IMR-90 (cell line): Measurements from ENCODE around the gene DENND1A. TPM values are rescaled to one million over a fixed set of nuclear protein-coding genes. Genes with fewer than 3 reads are reported as not detected.

ENCODE experiments used
- ATAC-seq: fragments of 200-7000 bp; cut with Tn5 transposase; 2 replicates; pipeline ENCODE4 v1.9.1; 2020; ENCODE audit warnings: low read depth, mild to moderate bottlenecking, moderate library complexity
- BruUV-seq: library from RNA; stranded (reverse); fragments of 400-500 nt; replicated peaks from 2 replicates; lab custom pipeline; 2021; lab: Mats Ljungman, UMichigan
- CTCF ChIA-PET: fragments of 300-600 bp; formaldehyde crosslinking; extraction: SDS; loops from one replicate; lab custom pipeline; 2021; ENCODE audit warnings: antibody characterized with exemption; lab: Yijun Ruan, JAX
- POLR2A ChIA-PET: fragments of 300-600 bp; sonication (Branson Sonifier 250); formaldehyde crosslinking; loops from one replicate; lab custom pipeline; 2022; ENCODE audit warnings: antibody characterized with exemption; ENCODE audit not compliant: unreplicated experiment; lab: Charles Lee
- DNase-seq: peaks from one replicate; pipeline ENCODE4 v3.0.0; 2013
- H2AFZ ChIP-seq: replicated peaks from 2 replicates; pipeline ENCODE3; 2013; ENCODE audit warnings: low read length, mild to moderate bottlenecking; ENCODE audit not compliant: poor library complexity
- H2AK5ac ChIP-seq: 2 replicates; pipeline ENCODE4 v1.6.1; 2013; ENCODE audit warnings: low read depth, low read length, inconsistent platforms
- H2AK9ac ChIP-seq: replicated peaks from 2 replicates; pipeline ENCODE3; 2013; ENCODE audit warnings: mild to moderate bottlenecking, low read depth, low read length, moderate library complexity; ENCODE audit not compliant: poor library complexity
- H2BK120ac ChIP-seq: 2 replicates; pipeline ENCODE4 v1.6.1; 2013; ENCODE audit warnings: low read depth, low read length, inconsistent platforms
- H2BK15ac ChIP-seq: 3 replicates; pipeline ENCODE4 v1.6.1; 2013; ENCODE audit warnings: low read depth, low read length, inconsistent platforms
- H2BK20ac ChIP-seq: 2 replicates; pipeline ENCODE4 v1.6.1; 2013; ENCODE audit warnings: low read depth, mild to moderate bottlenecking, inconsistent platforms, low read length, moderate library complexity
- H2BK5ac ChIP-seq: 2 replicates; pipeline ENCODE4 v1.6.1; 2013; ENCODE audit warnings: mild to moderate bottlenecking, low read depth, low read length, inconsistent platforms; ENCODE audit not compliant: poor library complexity, severe bottlenecking
- H3K14ac ChIP-seq: replicated peaks from 2 replicates; pipeline ENCODE4 v1.6.1; 2013; ENCODE audit warnings: low read depth, low read length, inconsistent platforms
- H3K18ac ChIP-seq: 2 replicates; pipeline ENCODE4 v1.6.1; 2013; ENCODE audit warnings: low read depth, low read length, control low read depth
- H3K23ac ChIP-seq: 2 replicates; pipeline ENCODE4 v1.6.1; 2013; ENCODE audit warnings: low read depth, low read length, inconsistent platforms
- H3K27ac ChIP-seq: 2 replicates; pipeline ENCODE4 v1.5.1; 2013; ENCODE audit warnings: mild to moderate bottlenecking, control low read depth, low read length; ENCODE audit not compliant: insufficient read depth
- H3K27me3 ChIP-seq: 2 replicates; pipeline ENCODE4 v1.6.1; 2013; ENCODE audit warnings: low read length; ENCODE audit not compliant: control insufficient read depth, insufficient read depth
- H3K36me3 ChIP-seq: 2 replicates; pipeline ENCODE4 v1.6.1; 2013; ENCODE audit warnings: low read length, mixed read lengths; ENCODE audit not compliant: control insufficient read depth, insufficient read depth
- H3K4ac ChIP-seq: 2 replicates; pipeline ENCODE4 v1.6.1; 2013; ENCODE audit warnings: low read depth, low read length, inconsistent platforms
- H3K4me1 ChIP-seq: 2 replicates; pipeline ENCODE4 v1.6.1; 2013; ENCODE audit warnings: low read length, mixed read lengths; ENCODE audit not compliant: control insufficient read depth, insufficient read depth
- H3K4me2 ChIP-seq: 2 replicates; pipeline ENCODE4 v1.6.1; 2013; ENCODE audit warnings: low read depth, mild to moderate bottlenecking, control low read depth, low read length, moderate library complexity
- H3K4me3 ChIP-seq: 2 replicates; pipeline ENCODE4 v1.5.1; 2013; ENCODE audit warnings: low read depth, mild to moderate bottlenecking, control low read depth, low read length, moderate library complexity; ENCODE audit not compliant: insufficient read depth
- H3K56ac ChIP-seq: 2 replicates; pipeline ENCODE4 v1.6.1; 2013; ENCODE audit warnings: low read length, inconsistent platforms; ENCODE audit not compliant: insufficient read depth; ENCODE audit errors: extremely low read depth
- H3K79me1 ChIP-seq, 2 experiments: 2 replicates each; pipeline ENCODE4 v1.6.1; 2013; ENCODE audit warnings: low read length in 2 of 2, inconsistent platforms in 1 of 2, low read depth in 1 of 2
- H3K9ac ChIP-seq: 2 replicates; pipeline ENCODE4 v1.6.1; 2013; ENCODE audit warnings: low read depth, low read length, control low read depth
- H3K9me1 ChIP-seq: 2 replicates; pipeline ENCODE4 v1.6.1; 2013; ENCODE audit warnings: low read length, inconsistent platforms; ENCODE audit not compliant: insufficient read depth
- H3K9me3 ChIP-seq: 2 replicates; pipeline ENCODE4 v1.6.1; 2013; ENCODE audit warnings: low read length; ENCODE audit not compliant: control insufficient read depth, insufficient read depth
- H4K20me1 ChIP-seq: 2 replicates; pipeline ENCODE4 v1.6.1; 2013; ENCODE audit warnings: low read length, inconsistent platforms; ENCODE audit not compliant: insufficient read depth
- H4K5ac ChIP-seq: 2 replicates; pipeline ENCODE4 v1.6.1; 2013; ENCODE audit warnings: mild to moderate bottlenecking, low read depth, low read length, control low read depth
- H4K8ac ChIP-seq, 2 experiments: 2 replicates each; pipeline ENCODE4 v1.6.1; 2013; ENCODE audit warnings: low read depth in 2 of 2, low read length in 2 of 2, control low read depth in 1 of 2, inconsistent platforms in 1 of 2
- H4K91ac ChIP-seq: 2 replicates; pipeline ENCODE4 v1.6.1; 2013; ENCODE audit warnings: low read depth, low read length, inconsistent platforms; ENCODE audit not compliant: insufficient read depth
- BHLHE40 ChIP-seq: fragments of 150-350 bp; IDR thresholded peaks from 2 replicates; pipeline ENCODE4 v1.6.1; 2016; ENCODE audit warnings: mild to moderate bottlenecking, low read depth, low read length
- CEBPB ChIP-seq: IDR thresholded peaks from 2 replicates; pipeline ENCODE4 v1.6.1; 2012; ENCODE audit warnings: low read depth, low read length, improper control_type of control experiment
- CHD1 ChIP-seq: IDR thresholded peaks from 2 replicates; pipeline ENCODE4 v1.6.1; 2012; ENCODE audit warnings: low read depth, low read length, improper control_type of control experiment
- CTCF ChIP-seq: conservative IDR thresholded peaks from 2 replicates; pipeline ENCODE4 v1.5.1; 2012; ENCODE audit warnings: mild to moderate bottlenecking, low read depth, low read length, improper control_type of control experiment
- ELK1 ChIP-seq: fragments of 150-350 bp; IDR thresholded peaks from 2 replicates; pipeline ENCODE4 v1.6.1; 2016; ENCODE audit warnings: low read depth, mild to moderate bottlenecking, low read length, moderate library complexity, borderline replicate concordance
- FOS ChIP-seq: fragments of 150-350 bp; IDR thresholded peaks from 2 replicates; pipeline ENCODE4 v1.6.1; 2016; ENCODE audit warnings: low read depth, low read length
- MAFK ChIP-seq: IDR thresholded peaks from 2 replicates; pipeline ENCODE4 v1.6.1; 2012; ENCODE audit warnings: low read depth, low read length, improper control_type of control experiment
- MAZ ChIP-seq: IDR thresholded peaks from 2 replicates; pipeline ENCODE4 v1.6.1; 2012; ENCODE audit warnings: low read depth, mild to moderate bottlenecking, low read length, improper control_type of control experiment, moderate library complexity, borderline replicate concordance
- MXI1 ChIP-seq: IDR thresholded peaks from 2 replicates; pipeline ENCODE4 v1.6.1; 2012; ENCODE audit warnings: low read depth, mild to moderate bottlenecking, low read length, moderate library complexity, borderline replicate concordance
- NFE2L2 ChIP-seq: fragments of 150-350 bp; IDR thresholded peaks from 2 replicates; pipeline ENCODE4 v1.6.1; 2016; ENCODE audit warnings: low read depth, mild to moderate bottlenecking, low read length
- POLR2A ChIP-seq: IDR thresholded peaks from 2 replicates; pipeline ENCODE4 v1.6.1; 2012; ENCODE audit warnings: mild to moderate bottlenecking, low read depth, low read length
- RAD21 ChIP-seq: IDR thresholded peaks from 2 replicates; pipeline ENCODE4 v1.6.1; 2012; ENCODE audit warnings: low read length, improper control_type of control experiment
- RCOR1 ChIP-seq: IDR thresholded peaks from 2 replicates; pipeline ENCODE4 v1.6.1; 2012; ENCODE audit warnings: mild to moderate bottlenecking, low read length, improper control_type of control experiment; ENCODE audit not compliant: insufficient replicate concordance
- SMC3 ChIP-seq: fragments of 150-350 bp; IDR thresholded peaks from 2 replicates; pipeline ENCODE4 v1.6.1; 2016; ENCODE audit warnings: low read depth, mild to moderate bottlenecking, antibody characterized with exemption, low read length, moderate library complexity
- USF2 ChIP-seq: fragments of 150-350 bp; IDR thresholded peaks from 2 replicates; pipeline ENCODE4 v1.6.1; 2017; ENCODE audit warnings: mild to moderate bottlenecking, antibody characterized with exemption, low read length, low read depth
- WGBS, 2 experiments: methylation state at CpG; one replicate each; pipeline versions ENCODE4 v1.1.5 to v1.1.7; 2013; ENCODE audit warnings: missing lambda C conversion rate in 2 of 2; ENCODE audit not compliant: insufficient read length in 1 of 2; ENCODE audit errors: extremely low coverage in 2 of 2; 5-methylcytosine and 5-hydroxymethylcytosine counted together
- dilution Hi-C: fragments of 300-500 bp; cut with HindIII; formaldehyde crosslinking; loops from one replicate; pipeline ENCODE4 v1.14.3; 2018; ENCODE audit warnings: low sequenced_read_pairs; ENCODE audit not compliant: unreplicated experiment
- in situ Hi-C: fragments of 300-500 bp; cut with MboI; formaldehyde crosslinking; loops from 3 replicates; pipeline ENCODE4 v1.14.3; 2019; ENCODE audit warnings: low sequenced_read_pairs, inconsistent platforms, mixed read lengths
- intact Hi-C: fragments of 100-400 bp; cut with micrococcal nuclease; formaldehyde crosslinking; loops from 2 replicates; pipeline ENCODE4 v1.10.0; 2022
- polyA plus RNA-seq, 3 experiments: library from polyadenylated mRNA; depleted of rRNA; stranded (reverse); fragments of >200 nt; gene quantifications; 2 replicates each; pipeline ENCODE4 v1.2.3, GENCODE V29; 2012; ENCODE audit warnings: low replicate concordance in 1 of 3
- total RNA-seq: library from RNA; depleted of rRNA; stranded (reverse); fragments of >200 nt; gene quantifications from 2 replicates; pipeline ENCODE4 v1.2.3, GENCODE V29; 2012

The DENND1A gene
- total and polyA plus RNA-seq, 2 of the 4 experiments (the other 2 are of a cell fraction): 21.4 to 27.6 TPM

GRCh38 chr9:123922431-123922830 is 7.5 kb downstream of the DENND1A start:
- no peak for ATAC-seq
- ChIA-PET CTCF (no interaction called here), POLR2A (no interaction called here)
- H3K27ac ChIP-seq: no peak overlapping the region
- H4K91ac ChIP-seq: no peak overlapping the region
- H3K14ac ChIP-seq: no peak overlapping the region
- H3K79me1 ChIP-seq: peaks cover 22 to 35% of the 10 kb centered on the region in 2 experiments
- in situ Hi-C loops (no loop called here), dilution Hi-C loops (no loop called here), intact Hi-C loops (loop anchor here (10.0 kb wide), 1 partner anchor 378 kb away; no protein-coding TSS in a partner anchor)
- no TSS peak for BruUV-seq
- no peak overlapping the region for H2AK9ac ChIP-seq
- DNase-seq: no peak
- H3K56ac ChIP-seq: no peak overlapping the region
- H3K9ac ChIP-seq: no peak overlapping the region
- H3K4ac ChIP-seq: no peak overlapping the region
- no peak overlapping the region for H3K4me3 ChIP-seq
- no peak overlapping the region for H4K5ac ChIP-seq
- H3K4me1 ChIP-seq: peaks cover 2% of the 10 kb centered on the region; the same call in 1 of the 2 replicates
- TF ChIP-seq ELK1 (no peak), POLR2A (no peak), USF2 (no peak), SMC3 (no peak), CTCF (no peak), CHD1 (no peak), MXI1 (no peak), RCOR1 (no peak), BHLHE40 (no peak), MAFK (no peak), MAZ (no peak), CEBPB (no peak), FOS (no peak), NFE2L2 (no peak), RAD21 (no peak)
- H3K4me2 ChIP-seq: no peak overlapping the region
- H2BK5ac ChIP-seq: no peak overlapping the region
- peaks cover 10% of the 10 kb centered on the region; the same call in 1 of the 2 replicates for H3K9me1 ChIP-seq
- H4K8ac ChIP-seq: no peak overlapping the region
- H2BK20ac ChIP-seq: no peak overlapping the region
- H3K23ac ChIP-seq: no peak overlapping the region
- no peak overlapping the region for H3K18ac ChIP-seq
- H2AK5ac ChIP-seq: no peak overlapping the region
- H4K20me1 ChIP-seq: peaks cover 19% of the 10 kb centered on the region; the same call in 1 of the 2 replicates
- H2BK15ac ChIP-seq: no peak overlapping the region
- WGBS, 2 experiments: 93% methylated on average over 2 of the region's 3 CpGs; no CpG with 5 or more reads in 1 of the 2 experiments
- H3K27me3 ChIP-seq: no peaks in the 10 kb centered on the region
- H2BK120ac ChIP-seq: no peak overlapping the region
- H2AFZ ChIP-seq: no peak overlapping the region
- H3K36me3 ChIP-seq: no peaks in the 10 kb centered on the region
- no peaks in the 10 kb centered on the region for H3K9me3 ChIP-seq
